ENCODE measurements around the gene CCDC88C. TPM values are rescaled to one million over a fixed set of nuclear protein-coding genes. Genes with fewer than 3 reads are reported as not detected.

CCDC88C gene
- total RNA-seq, 1 donor = 174 TPM

DNA sequence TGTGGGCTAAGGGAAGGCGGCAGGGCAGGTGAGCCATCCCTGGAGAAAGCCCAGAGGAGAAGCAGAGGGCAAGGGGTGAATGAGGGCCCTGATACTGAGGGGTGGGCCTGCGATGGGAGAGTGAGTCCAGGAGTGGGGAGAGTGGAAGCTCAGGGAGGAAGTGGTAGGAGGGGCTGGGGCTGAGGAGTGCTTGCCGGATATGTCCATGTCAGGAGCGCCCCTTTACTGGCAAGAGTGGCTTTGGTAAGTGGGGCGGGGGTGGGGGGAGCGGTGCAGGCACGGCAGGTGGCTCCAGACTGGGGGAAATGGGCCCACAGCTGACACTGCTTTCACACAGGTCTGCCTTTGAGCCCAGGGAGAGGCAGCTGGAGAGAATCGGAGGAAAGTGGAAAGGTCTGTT lies 86.8 kb downstream of the CCDC88C start:
- H3K4me1 ChIP-seq (ENCODE audit: insufficient read depth, low read length) = peaks cover 47% of the 10 kb centered on the region
- no peak overlapping the region for H3K4me3 ChIP-seq (ENCODE audit: low read length)
- H3K27me3 ChIP-seq (ENCODE audit: insufficient read depth, low read length) = no peaks in the 10 kb centered on the region
- H3K9me3 ChIP-seq (ENCODE audit: low read depth, low read length) = no peaks in the 10 kb centered on the region

DNA sequence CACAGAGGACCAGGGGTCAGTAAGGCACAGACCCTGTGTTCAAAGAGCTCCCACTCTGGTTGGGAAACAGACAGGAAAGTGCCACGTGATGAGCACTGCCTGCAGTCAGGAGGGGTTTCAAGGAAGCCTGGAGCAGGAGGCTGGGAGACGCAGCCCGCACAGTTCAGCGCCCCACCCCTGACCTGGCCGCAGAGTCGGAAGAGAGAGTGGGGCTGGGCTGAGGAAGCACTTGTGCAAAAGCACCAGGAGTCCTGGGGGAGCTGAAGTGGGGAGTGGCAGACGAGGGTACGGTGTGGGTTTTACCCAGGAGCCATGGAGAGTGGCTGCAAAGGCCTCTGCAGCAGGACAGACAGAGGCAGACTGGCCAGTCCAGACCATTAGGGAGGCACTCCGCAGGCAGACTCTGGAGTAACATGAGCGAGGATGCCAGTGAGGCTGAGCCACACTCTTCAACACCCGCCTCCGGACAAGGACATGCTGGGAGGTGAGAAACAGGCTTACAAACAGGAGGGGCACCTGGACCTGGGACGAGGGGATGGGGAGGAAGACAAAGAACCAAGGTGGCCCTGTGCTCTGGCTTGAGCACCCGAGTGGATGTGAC lies 87.4 kb downstream of the CCDC88C start:
- H3K4me1 ChIP-seq (ENCODE audit: insufficient read depth, low read length) = peaks cover 53% of the 10 kb centered on the region
- no peaks in the 10 kb centered on the region for H3K27me3 ChIP-seq (ENCODE audit: insufficient read depth, low read length)
- no peaks in the 10 kb centered on the region for H3K9me3 ChIP-seq (ENCODE audit: low read depth, low read length)
- H3K4me3 ChIP-seq (ENCODE audit: low read length) = no peak overlapping the region

DNA sequence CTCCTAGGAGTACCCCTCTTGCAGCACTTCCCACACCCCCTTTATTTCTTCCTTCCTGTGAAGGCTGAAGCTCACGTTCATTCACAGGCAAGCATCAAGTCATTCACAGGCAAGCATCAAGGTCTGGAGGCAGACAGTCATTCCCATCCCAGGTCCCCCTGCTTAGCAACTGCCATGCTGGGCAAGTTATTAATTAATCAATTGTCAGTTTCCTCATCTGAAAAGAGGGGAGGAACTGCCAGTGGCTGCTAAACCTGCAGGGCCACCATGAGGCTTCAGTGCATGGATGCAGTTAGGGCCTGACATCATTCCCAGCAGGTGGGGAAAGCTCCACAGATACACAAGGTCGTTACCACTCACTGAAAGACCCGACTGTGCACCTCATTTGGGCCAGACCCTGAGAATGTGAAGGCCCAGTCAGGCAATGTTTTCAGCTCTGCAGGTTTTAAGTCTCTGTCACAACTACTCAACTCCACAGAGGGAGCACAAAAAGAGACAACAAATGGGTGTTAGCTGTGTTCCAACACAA lies 88.1 kb downstream of the CCDC88C start:
- Histone ChIP-seq H3K9me3 (ENCODE audit: low read depth, low read length) (no peaks in the 10 kb centered on the region), H3K4me3 (ENCODE audit: low read length) (no peak overlapping the region), H3K4me1 (ENCODE audit: insufficient read depth, low read length) (peaks cover 60% of the 10 kb centered on the region), H3K27me3 (ENCODE audit: insufficient read depth, low read length) (no peaks in the 10 kb centered on the region)

DNA sequence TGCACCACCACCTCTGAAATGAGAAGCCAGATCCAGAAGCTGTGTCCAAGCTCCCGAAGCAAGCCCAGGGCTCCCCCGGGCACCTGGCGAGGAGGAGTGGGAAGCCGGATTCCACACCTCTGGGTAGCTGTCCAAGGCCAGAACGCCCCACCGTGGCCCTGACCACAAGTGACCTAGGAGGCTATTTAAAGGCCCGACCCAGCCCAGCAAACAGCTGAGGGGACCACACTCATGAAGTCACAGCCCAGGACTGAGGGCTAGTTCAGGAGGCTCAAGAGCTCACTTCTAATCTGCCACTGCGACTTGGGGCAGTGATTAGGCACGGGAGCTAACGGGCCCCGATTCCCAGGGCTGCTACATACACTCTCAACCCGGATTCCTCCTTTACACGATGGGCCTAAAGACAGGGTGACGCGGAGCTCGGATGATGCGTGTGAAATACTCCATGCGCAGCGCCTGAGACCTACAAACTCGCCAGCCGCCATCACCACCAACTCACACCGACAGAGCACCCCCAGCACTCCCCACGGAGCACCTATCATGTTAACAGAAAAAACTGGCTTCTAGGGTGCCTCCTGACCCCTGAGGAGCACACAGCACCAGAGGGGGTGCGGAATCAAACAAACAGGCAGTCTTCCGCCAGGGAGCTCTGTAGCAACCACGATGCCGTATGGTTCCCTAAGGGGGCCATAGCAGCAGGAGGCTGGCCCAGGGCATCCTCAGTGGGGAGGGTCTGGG lies 89.1 kb downstream of the CCDC88C start:
- H3K4me3 ChIP-seq (ENCODE audit: low read length) = no peak overlapping the region
- H3K27me3 ChIP-seq (ENCODE audit: insufficient read depth, low read length) = no peaks in the 10 kb centered on the region
- H3K4me1 ChIP-seq (ENCODE audit: insufficient read depth, low read length) = peaks cover 70% of the 10 kb centered on the region
- H3K9me3 ChIP-seq (ENCODE audit: low read depth, low read length) = no peaks in the 10 kb centered on the region

DNA sequence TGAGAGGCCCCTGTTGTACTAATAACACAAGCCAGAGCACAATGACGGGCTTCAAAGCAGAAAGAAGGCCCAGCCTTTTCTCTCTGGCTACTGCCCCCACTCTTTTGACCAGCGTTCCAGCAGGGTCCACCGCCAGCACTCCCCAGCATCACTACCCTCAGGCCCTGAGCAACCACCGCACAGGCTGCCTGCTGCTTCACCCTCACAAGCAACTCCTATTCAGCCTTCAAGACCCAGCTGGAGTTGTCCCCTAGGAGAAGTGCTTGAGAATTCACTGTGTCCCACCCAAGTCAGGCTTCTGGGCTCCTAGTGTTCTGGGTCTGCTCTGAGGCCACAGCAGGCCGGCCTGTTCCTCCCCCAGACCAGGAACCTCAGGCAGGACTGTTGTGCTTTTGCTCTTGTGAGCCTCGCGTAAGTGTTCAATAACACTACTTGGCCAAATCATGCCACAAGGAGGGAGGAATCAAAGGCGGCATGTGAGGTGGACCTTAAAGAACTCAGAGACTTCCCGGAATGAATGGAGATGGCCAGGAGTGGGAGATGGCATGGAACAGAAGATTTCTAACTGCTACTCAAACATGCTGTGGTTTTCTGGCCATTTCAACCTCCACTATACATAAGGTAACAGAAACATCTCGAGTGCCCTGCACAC lies 89.8 kb downstream of the CCDC88C start:
- Histone ChIP-seq H3K27me3 (ENCODE audit: insufficient read depth, low read length) (no peaks in the 10 kb centered on the region), H3K9me3 (ENCODE audit: low read depth, low read length) (no peaks in the 10 kb centered on the region), H3K4me1 (ENCODE audit: insufficient read depth, low read length) (peaks cover 76% of the 10 kb centered on the region), H3K4me3 (ENCODE audit: low read length) (no peak overlapping the region)

DNA sequence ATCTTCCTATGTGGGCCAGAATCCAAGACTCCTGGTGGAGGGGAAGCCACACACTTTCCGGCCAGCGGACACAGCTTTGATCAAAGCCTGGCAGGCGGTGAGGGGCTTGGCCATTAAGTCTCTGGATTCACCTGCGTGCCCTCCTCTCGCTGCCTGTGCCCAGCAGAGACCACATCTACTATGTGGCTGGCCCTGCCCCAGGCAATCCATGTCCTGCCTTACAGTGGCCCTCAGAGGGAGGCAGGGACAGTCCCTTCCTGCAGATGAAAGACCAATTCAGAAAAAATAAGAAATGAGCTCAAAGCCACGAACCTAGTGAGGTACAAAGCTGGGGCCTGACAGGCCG lies 90.4 kb downstream of the CCDC88C start:
- Histone ChIP-seq H3K4me3 (ENCODE audit: low read length) (no peak overlapping the region), H3K4me1 (ENCODE audit: insufficient read depth, low read length) (peaks cover 75% of the 10 kb centered on the region), H3K27me3 (ENCODE audit: insufficient read depth, low read length) (no peaks in the 10 kb centered on the region), H3K9me3 (ENCODE audit: low read depth, low read length) (no peaks in the 10 kb centered on the region)

DNA sequence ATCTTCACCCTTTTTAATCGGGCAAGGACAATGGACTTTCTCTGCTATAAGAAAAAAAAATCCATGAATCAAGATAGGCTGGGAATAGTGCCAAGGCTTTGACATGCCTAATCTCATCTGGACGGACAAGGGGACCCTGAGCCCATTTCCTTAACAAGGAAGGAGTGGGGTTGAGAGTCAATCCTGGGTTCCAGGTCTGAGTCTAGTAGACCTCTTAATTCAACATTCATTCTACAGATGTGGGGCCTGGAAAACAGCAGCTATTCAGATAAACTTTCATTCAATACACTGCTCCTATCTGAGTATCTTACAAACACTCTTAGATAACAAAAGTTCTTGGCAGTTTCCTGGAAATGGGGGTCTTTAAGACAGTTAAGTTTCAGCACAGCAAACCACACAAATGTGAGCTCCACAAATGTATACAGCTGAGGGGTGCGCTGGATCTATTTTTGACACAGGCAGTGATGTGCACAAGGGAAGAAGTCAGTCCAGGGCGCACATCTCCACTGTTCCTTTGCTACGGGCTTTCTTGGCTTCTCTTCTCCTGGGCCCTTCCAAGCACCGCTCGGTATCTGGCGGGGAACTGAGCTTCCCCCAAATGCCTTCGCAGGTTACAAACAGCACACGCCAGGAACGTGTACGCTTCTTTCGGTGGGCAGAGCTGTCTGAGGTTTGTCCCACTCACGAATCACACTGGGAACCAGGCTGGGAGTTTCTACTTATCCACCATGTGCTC lies 90.9 kb downstream of the CCDC88C start:
- H3K9me3 ChIP-seq (ENCODE audit: low read depth, low read length) = no peaks in the 10 kb centered on the region
- no peaks in the 10 kb centered on the region for H3K27me3 ChIP-seq (ENCODE audit: insufficient read depth, low read length)
- peaks cover 75% of the 10 kb centered on the region for H3K4me1 ChIP-seq (ENCODE audit: insufficient read depth, low read length)
- H3K4me3 ChIP-seq (ENCODE audit: low read length) = no peak overlapping the region

DNA sequence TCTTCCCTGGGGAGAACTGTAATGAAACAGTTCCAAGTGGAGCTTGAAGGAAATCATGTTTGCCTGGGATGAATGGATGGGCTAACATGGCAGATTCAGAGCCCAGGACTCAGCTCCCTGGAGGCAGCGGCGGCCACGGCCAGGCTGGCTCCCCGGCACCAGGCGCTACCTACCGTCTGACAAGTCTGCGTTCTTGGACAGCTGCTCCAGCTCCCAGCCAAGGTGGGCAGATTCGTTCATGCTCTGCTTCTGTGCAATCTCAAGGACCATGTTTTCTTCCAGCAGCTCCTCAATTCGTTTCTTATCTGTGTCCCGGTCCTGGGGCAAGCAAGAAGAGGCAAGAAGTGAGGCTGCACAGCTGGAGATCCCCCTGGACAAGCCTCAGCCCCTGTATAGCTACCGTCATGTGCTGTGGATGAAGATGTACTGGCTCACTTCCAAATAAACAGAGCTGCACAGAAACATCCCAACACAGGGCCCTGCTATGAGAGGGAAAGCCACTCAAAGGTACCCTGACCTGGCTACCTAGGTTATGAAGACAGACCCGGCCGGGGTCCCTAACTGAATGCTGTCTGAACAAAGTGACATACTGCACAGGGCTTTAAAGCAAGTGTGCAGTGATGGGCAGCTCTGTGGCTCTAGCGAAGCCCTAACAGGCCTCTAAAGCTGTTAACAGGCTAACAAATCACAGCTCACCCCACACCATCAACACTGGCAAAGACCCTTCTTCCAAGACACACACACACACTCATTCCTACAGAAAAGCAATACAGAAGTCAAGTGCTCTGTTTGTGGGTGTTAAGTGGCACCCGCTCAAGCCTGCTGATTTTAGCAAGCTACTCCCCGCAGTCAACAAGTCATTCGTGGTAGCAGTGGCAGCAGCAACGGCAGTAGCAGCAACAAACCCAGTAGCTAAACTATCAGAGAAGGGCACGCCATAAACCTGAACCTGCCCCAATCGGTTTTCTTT lies 92.7 kb downstream of the CCDC88C start:
- peaks cover 60% of the 10 kb centered on the region for H3K4me1 ChIP-seq (ENCODE audit: insufficient read depth, low read length)
- no peaks in the 10 kb centered on the region for H3K27me3 ChIP-seq (ENCODE audit: insufficient read depth, low read length)
- H3K9me3 ChIP-seq (ENCODE audit: low read depth, low read length) = no peaks in the 10 kb centered on the region
- H3K4me3 ChIP-seq (ENCODE audit: low read length) = no peak overlapping the region

DNA sequence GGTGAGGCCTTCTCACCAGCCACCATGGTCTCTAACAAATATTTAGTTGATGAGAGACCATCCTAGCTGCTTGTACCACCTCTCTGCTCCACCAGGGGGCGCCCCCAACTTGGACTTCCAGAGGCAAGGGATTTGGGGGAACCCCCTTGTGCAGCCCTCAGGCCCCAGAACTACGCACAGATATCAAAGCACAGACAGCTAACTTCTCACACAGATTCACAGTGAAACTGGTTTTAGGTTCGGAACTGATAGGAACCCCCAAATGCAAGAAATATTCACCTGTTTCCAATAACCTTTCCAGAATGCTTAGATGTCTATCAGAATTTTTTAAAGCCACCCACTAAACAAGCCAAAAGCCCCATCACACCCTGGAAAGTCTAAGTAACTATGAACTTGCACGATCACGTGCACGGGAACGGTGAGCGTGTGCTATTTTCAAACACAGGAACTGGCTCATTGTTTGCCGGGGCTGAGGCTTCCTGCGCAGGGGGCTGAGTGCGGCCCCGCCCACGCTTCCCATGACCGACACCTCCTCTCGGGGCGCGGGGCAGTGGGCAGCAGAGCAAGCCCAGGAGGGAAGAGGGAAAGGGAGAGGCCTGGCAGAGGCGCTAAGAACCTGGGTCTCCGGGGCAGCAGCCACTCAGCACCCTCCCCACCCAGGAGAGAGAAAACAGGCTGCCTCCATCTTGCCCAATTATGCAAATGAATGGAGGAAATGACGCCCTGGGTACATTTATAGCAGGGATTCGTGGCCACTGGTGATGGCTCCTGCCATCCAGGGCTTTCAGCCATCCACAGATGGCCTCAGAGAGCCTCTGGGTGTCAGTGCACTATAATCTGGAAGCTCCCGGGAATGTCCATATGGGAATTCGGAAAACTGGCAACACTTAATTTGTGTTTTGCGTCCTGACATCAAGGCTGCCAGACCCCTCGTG lies 93.7 kb downstream of the CCDC88C start:
- H3K4me3 ChIP-seq (ENCODE audit: low read length) = peak overlapping the region; percentile 34
- H3K4me1 ChIP-seq (ENCODE audit: insufficient read depth, low read length) = peaks cover 55% of the 10 kb centered on the region
- H3K9me3 ChIP-seq (ENCODE audit: low read depth, low read length) = no peaks in the 10 kb centered on the region
- no peaks in the 10 kb centered on the region for H3K27me3 ChIP-seq (ENCODE audit: insufficient read depth, low read length)

DNA sequence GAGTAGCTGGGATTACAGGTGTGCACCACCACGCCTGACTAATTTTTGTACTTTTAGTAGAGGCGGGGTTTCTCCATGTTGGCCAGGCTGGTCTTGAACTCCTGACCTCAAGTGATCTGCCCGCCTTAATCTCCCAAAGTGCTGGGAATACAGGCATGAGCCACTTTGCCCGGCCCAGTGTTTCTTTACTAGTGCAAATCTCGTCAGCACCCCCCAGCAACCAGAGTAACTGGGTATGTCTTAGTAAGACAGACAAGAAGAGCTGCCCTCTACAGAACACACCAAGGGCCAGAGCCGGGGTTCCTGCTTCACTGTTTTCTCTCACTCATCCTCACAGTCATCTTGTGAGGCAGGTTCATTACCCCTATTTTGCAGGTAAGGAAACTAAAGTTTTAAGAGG lies 94.6 kb downstream of the CCDC88C start:
- H3K9me3 ChIP-seq (ENCODE audit: low read depth, low read length) = no peaks in the 10 kb centered on the region
- no peaks in the 10 kb centered on the region for H3K27me3 ChIP-seq (ENCODE audit: insufficient read depth, low read length)
- no peak overlapping the region for H3K4me3 ChIP-seq (ENCODE audit: low read length)
- H3K4me1 ChIP-seq (ENCODE audit: insufficient read depth, low read length) = peaks cover 64% of the 10 kb centered on the region

DNA sequence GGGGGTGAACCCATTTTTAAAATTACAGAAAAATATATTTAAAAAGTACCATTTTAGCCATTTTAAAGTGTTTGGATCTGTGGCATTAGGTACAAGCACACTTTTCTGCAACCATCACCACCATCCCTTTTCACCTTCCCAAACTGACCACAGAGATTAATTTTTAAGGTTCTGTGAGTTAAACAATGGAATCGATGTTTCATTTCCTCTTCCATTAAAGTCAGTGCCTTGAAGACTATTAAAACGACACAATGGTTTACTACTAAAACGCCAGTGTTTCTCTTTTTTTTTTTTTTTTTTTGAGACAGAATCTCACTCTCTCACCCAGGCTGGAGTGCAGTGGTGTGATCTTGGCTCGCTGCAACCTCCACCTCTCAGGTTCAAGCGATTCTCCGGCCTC lies 95.0 kb downstream of the CCDC88C start:
- Histone ChIP-seq H3K4me3 (ENCODE audit: low read length) (no peak overlapping the region), H3K9me3 (ENCODE audit: low read depth, low read length) (no peaks in the 10 kb centered on the region), H3K27me3 (ENCODE audit: insufficient read depth, low read length) (no peaks in the 10 kb centered on the region), H3K4me1 (ENCODE audit: insufficient read depth, low read length) (peaks cover 68% of the 10 kb centered on the region)

DNA sequence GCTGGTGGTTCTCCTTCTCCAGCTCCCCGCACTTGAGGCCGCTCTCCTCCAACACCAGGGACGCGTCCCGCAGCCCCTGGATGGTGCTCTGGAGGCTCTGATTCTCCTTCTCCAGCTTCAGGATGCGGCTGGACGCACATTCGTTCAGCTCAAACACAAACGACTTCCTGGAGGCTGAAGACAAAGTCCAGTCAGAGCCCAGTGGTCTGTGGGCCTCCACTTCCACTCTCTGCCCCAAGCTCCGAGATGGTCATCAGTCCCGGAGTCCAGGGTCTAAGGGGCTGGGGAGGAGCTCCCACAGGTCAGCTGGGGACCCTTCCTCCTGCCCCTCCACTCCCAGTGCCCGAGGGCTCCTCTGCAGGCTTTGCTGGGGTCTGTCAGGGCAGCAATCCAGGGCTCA lies 96.5 kb downstream of the CCDC88C start:
- no peaks in the 10 kb centered on the region for H3K27me3 ChIP-seq (ENCODE audit: insufficient read depth, low read length)
- H3K4me3 ChIP-seq (ENCODE audit: low read length) = no peak overlapping the region
- H3K9me3 ChIP-seq (ENCODE audit: low read depth, low read length) = no peaks in the 10 kb centered on the region
- peaks cover 79% of the 10 kb centered on the region for H3K4me1 ChIP-seq (ENCODE audit: insufficient read depth, low read length)

DNA sequence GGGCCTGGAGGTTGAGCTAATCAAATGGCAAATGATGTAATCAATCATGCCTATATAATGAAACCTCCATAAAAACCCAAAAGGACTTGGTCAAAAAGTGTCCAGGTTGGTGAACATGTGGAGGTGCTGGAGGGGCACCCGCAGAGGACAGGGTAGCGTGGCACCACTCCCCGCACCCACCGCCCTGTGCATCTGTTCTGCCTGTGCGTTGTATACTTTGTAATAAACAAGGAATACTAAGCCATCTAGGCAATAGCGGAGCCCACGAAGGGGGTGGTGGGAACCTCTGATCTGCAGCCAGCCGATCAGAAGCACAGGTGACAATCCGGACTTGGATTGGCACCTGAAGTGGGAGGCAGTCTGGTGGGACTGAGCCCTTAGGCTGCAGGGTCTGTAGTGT lies 97.4 kb downstream of the CCDC88C start:
- H3K4me3 ChIP-seq (ENCODE audit: low read length) = no peak overlapping the region
- no peaks in the 10 kb centered on the region for H3K9me3 ChIP-seq (ENCODE audit: low read depth, low read length)
- peaks cover 79% of the 10 kb centered on the region for H3K4me1 ChIP-seq (ENCODE audit: insufficient read depth, low read length)
- no peaks in the 10 kb centered on the region for H3K27me3 ChIP-seq (ENCODE audit: insufficient read depth, low read length)
